Mucosa of descending colon (tissue), 3 donors: ENCODE results near the gene ZNF44. TPM values are rescaled to one million over a fixed set of nuclear protein-coding genes. Genes with fewer than 3 reads are reported as not detected.

Source experiments
- ATAC-seq: fragments of 200-7000 bp; cut with Tn5 transposase; one replicate; pipeline ENCODE4 v1.9.1; 2020; ENCODE audit warnings: mild to moderate bottlenecking, moderate library complexity
- DNase-seq, 3 donors: peaks; one replicate each; pipeline ENCODE4 v3.0.0-alpha.2; 2020
- H3K36me3 ChIP-seq: fragments of 200-600 bp; one replicate; pipeline ENCODE4 v1.8.0; 2021; ENCODE audit warnings: low read depth, mild to moderate bottlenecking
- H3K4me1 ChIP-seq: fragments of 200-600 bp; one replicate; pipeline ENCODE4 v1.8.0; 2021; ENCODE audit warnings: low read depth, mild to moderate bottlenecking
- H3K4me3 ChIP-seq: fragments of 200-600 bp; one replicate; pipeline ENCODE4 v1.8.0; 2021; ENCODE audit warnings: mild to moderate bottlenecking
- H3K9me3 ChIP-seq: fragments of 200-600 bp; one replicate; pipeline ENCODE4 v1.8.0; 2021; ENCODE audit warnings: mild to moderate bottlenecking
- CTCF ChIP-seq: fragments of 200-600 bp; IDR thresholded peaks from one replicate; pipeline ENCODE4 v1.8.0; 2022; ENCODE audit warnings: antibody characterized with exemption, mild to moderate bottlenecking
- intact Hi-C, 2 donors: fragments of 100-400 bp; cut with DNase I in 1 of 2; cut with micrococcal nuclease in 1 of 2; formaldehyde crosslinking; loops; one replicate each; pipeline versions ENCODE4 v1.11.0 to v1.11.1; 2022; cut with DNase I, micrococcal nuclease
- total RNA-seq, 3 donors: library from RNA; stranded (reverse); fragmentation: NEBNext Ultra II Directional in 2 of 3; extraction: Animal tissue kit (Norgen Biotek cat#: 25700) in 2 of 3; gene quantifications; one replicate each; pipeline versions ENCODE4 v1.2.1 to v1.2.4, GENCODE V29; 2021 to 2023
- donor health status: DM: no; HTN: no; CAD: no; lungs with moderate emphysema.
- donor health status: DM: no; HTN: no; CAD: no.
- donor health status: DM: no; HTN: yes; CAD: no.

The ZNF44 gene
- total RNA-seq, 3 donors from 2014 or later: 17.8 to 22.8 (median 21.7) TPM

GRCh38 chr19:12222980-12223630 is 71.6 kb downstream of the ZNF44 start:
- Histone ChIP-seq H3K36me3 (no peaks in the 10 kb centered on the region), H3K4me1 (no peaks in the 10 kb centered on the region), H3K9me3 (peaks cover 25% of the 10 kb centered on the region), H3K4me3 (no peak overlapping the region)
- no peak for DNase-seq
- intact Hi-C loops: no loop called here
- ATAC-seq: no peak
- TF ChIP-seq CTCF: no peak

Other genes with a start within 250 kb of the ZNF44 start
- gene ZNF878, start 241.9 kb downstream of the ZNF44 start, total RNA-seq: under 1 TPM; 0.19 to 0.26 (median 0.22) TPM
- 10 to 100 TPM; 11.7 to 17.1 (median 15.2) TPM for gene ZNF844, start 230.2 kb downstream of the ZNF44 start, total RNA-seq
- gene ZNF20, start 154.5 kb downstream of the ZNF44 start, total RNA-seq: 1 to 10 TPM; 4.4 to 7.0 (median 6.0) TPM
- 1 to 10 TPM; 3.1 to 8.0 (median 3.9) TPM for gene ZNF625, start 138.1 kb downstream of the ZNF44 start, total RNA-seq
- gene ZNF136, start 131.8 kb downstream of the ZNF44 start, total RNA-seq: 10 to 100 TPM in 1 of 3 donors, 1 to 10 TPM in 2; 6.3 to 12.1 (median 8.7) TPM
- gene ZNF563, start 38.8 kb upstream of the ZNF44 start, total RNA-seq: 1 to 10 TPM; 2.7 to 4.1 (median 4.0) TPM
- gene ZNF442, start 70.8 kb upstream of the ZNF44 start, total RNA-seq: 1 to 10 TPM; 2.2 to 3.9 (median 2.5) TPM
- gene ZNF799, start 106.4 kb upstream of the ZNF44 start, total RNA-seq: 1 to 10 TPM; 6.0 to 7.4 (median 7.3) TPM
- gene ZNF443, start 146.1 kb upstream of the ZNF44 start, total RNA-seq: 1 to 10 TPM; 5.8 to 7.7 (median 7.3) TPM
- 1 to 10 TPM; 1.2 to 3.3 (median 1.8) TPM for gene ZNF709, start 189.9 kb upstream of the ZNF44 start, total RNA-seq